ENCODE measurements around the gene EIF5A2.
"Not testable (repeated sequence)": the region's sequence is repeated elsewhere in the genome, so short reads cannot be mapped to it uniquely, and the experiment has no call there.

Gene EIF5A2

DNA sequence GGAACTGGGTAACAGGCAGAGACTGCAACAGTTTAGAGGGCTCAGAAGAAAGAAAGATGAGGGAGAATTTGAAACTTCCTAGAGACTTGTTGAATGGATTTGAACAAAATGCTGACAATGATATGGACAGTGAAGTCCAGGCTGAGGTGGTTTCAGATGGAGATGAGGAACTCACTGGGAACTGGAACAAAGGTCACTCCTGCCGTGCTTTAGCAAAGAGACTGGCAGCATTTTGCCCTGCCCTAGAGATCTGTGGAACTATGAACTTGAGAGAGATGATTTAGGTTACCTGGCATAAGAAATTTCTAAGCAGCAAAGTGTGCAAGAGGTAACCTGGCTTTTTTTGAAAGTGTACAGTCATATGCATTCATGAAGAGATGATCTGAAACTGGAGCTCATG, 11.7 kb downstream of the EIF5A2 start:
- DNase-seq (ENCODE audit: low spot score) = no peak

DNA sequence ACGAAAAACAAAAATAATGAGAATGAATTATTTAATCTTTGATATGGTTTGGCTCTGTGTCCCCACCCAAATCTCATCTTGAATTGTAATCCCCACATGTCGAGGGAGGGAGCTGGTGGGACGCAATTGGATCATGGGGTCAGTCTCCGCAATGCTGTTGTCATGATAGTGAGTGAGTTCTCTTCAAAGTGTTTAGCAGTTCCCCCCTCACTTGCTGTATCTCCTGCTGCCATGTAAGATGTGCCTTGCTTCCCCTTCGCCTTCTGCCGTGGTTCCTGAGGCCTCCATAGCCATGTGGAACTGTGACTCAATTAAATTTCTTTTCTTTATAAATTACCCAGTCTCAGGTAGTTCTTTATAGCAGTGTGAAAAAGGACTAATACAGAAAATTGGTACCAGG, 12.1 kb downstream of the EIF5A2 start:
- DNase-seq (ENCODE audit: low spot score) = not testable (repeated sequence)

DNA sequence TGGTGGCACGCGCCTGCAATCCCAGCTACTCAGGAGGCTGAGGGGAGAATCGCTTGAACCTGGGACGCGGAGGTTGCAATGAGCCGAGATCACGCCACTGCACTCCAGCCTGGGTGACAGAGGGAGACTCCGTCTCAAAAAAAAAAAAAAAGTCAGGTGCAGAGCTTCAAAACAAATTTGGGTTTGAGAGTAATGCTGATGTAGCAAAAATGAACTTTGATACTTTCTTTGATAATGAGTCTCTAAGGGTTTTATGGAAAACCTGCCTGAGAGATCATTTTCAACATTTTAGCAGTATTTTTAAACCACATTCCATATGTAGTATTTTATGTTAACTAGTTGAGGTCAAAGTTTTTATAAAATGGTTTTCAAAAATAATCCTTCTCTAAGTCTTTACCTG, 14.5 kb downstream of the EIF5A2 start:
- no peak for DNase-seq (ENCODE audit: low spot score)

DNA sequence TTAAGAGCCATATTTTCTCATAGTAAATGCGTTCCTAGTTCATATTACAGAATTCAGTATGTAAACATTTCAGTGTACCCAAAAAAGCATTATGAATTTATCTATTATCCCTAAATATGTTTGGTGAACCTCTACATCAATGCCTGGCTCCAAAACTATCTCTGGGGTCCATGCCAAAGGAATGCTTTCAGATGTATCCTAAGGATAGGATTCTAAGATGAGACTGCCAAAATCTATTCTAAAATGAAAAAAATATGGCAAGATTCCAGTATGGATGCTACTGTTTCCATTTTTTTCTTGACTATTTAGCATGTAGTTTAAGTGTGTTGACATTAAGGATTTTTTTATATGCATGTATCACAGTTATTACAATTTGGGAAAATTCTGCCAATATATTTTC, 18.8 kb downstream of the EIF5A2 start:
- no peak for DNase-seq (ENCODE audit: low spot score)

DNA sequence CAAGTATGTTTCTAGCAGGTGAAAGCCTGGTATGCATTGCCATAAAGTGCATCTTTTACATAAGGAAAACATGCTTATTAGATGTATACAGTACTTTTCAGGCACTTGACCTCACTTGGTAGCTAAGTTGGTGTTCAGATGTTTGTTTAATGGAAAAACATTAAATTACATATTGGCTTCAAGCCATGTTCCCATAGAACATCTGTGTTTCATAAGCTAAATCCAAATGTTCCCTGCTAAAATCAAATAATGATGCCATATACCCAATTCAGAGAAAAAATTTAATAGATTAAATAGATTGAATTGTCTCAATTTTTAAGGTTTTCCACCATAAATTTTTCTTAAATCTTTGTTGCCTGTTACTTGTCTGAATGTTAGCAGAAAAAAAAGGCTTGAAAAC, 19.3 kb downstream of the EIF5A2 start:
- DNase-seq (ENCODE audit: low spot score) = no peak

DNA sequence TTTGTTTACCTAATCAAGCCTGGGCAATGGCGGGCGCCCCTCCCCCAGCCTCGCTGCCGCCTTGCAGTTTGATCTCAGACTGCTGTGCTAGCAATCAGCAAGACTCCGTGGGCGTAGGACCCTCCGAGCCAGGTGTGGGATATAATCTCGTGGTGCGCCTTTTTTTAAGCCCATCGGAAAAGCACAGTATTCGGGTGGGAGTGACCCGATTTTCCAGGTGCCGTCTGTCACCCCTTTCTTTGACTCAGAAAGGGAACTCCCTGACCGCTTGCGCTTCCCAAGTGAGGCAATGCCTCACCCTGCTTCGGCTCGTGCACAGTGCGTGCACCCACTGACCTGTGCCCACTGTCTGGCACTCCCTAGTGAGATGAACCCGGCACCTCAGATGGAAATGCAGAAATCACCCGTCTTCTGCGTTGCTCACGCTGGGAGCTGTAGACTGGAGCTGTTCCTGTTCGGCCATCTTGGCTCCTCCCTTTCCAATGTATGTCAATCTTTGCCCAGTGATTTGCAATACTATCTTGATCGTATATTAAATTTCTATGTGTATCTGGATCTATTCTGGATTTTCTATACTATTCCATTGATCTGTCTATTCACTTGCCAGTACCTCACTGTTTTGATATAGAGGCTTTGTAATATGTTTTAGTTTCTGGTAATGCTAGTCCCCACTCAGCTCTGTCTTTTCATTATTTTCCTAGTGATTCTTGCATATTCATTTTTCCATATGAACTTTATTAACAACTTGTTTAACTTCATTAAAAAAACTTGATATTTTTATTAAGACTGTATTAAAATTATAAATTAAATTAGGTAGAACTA, 24.1 kb downstream of the EIF5A2 start:
- not testable (repeated sequence) for DNase-seq (ENCODE audit: low spot score)

DNA sequence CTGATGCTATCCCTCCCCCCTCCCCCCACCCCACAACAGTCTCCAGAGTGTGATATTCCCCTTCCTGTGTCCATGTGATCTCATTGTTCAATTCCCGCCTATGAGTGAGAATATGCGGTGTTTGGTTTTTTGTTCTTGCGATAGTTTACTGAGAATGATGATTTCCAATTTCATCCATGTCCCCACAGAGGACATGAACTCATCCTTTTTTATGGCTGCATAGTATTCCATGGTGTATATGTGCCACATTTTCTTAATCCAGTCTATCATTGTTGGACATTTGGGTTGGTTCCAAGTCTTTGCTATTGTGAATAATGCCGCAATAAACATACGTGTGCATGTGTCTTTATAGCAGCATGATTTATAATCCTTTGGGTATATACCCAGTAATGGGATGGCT, 29.7 kb downstream of the EIF5A2 start:
- DNase-seq (ENCODE audit: low spot score) = not testable (repeated sequence)

DNA sequence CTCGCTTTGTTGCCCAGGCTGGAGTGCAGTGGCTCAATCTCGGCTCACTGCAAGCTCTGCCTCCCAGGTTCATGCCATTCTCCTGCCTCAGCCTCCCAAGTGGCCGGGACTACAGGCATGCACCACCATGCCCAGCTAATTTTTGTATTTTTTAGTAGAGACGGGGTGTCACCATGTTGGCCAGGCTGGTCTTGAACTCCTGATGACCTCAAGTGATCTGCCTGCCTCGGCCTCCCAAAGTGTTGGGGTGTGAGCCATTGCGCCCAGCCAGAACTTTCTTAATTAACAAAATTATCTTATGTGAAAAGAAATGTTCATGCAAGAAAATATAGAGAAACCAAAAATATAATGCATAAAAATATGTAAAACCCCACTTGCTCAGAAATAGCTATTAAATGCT, 31.1 kb downstream of the EIF5A2 start:
- DNase-seq (ENCODE audit: low spot score) = not testable (repeated sequence)

DNA sequence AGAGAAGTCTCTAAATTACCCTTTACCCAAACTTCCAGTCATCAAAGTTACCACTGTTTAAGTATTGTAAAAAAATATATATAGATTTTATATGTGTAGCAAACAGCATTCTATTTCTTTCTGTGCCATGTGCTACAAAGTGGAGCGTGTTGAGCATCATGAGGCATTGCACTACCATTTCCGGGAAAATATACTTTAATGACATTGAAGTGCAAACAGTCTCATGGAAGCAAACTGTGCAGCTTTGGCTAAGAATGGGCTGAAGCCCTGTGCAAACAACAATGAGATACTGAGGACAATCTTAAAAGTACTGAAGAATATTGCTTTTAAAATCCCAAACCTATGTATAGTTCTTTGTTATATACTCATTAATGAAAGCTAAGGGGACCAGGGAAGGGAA, 31.9 kb downstream of the EIF5A2 start:
- DNase-seq (ENCODE audit: low spot score) = no peak

DNA sequence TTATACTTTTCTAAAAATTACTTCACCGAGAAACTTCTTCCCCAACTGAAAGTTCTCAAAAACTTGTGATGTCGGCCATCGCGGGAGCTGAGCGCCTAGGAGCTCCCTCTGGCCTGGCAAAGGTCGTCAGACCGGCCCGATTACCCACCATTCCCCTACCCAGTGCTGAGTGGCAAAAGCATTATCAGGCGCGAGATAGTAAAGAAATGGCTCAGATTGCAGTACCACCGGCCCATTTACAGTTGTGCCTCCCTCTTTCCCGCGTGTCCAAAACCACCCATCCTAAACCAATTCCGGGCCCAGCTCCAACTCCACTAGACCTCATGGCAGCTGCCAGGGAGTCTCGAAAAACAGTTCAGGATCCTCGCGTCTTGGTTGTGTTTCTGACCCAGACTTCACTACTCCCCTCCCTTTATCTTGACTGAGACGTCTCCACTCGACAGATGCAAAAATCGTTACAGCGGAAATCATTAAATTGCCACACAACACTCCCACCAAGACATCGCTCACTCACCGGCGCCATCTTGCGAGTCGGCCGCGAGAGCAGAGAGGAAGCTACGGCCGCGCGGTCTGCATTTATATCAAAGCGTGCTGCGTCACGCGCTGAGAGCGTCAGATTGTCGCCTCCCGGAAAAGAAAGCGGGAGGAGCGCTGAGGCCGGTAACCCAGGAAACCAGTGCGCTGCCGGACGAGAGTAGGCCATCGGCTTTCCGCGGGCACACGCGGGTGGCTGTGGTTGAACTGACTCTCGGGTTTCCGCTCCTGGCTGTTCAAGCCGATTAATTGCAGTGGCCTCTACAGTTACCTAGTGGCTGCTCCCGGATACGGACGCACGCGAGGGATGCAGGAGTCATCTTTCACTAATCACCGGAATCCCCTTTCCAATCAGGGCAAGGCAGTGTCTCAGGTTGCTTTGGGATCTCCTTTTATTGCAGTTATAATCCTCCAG, 38.5 kb downstream of the EIF5A2 start, which contains the start of gene RPL22L1:
RPL22L1 (minus strand) TSS at position 551 of the 949 bp plus-strand sequence; CDS start at position 523, 28 bp downstream.
- peak; percentile 98 for DNase-seq (ENCODE audit: low spot score)

DNA sequence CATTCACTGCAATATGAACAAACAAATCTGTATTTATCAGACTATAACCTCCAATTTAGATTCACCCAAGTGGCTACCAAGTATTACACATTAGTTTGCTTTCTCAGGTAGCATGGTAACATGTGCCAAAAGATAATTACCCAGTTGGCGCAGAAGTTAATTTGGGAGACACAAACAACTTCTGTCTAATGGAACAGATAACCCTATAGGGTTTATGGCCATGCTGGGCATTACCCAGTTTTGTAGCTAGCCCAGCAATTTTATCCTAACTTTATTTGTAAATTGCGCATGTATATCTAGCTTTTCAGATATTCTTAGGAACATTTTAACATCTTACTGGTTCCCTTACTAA, 39.2 kb downstream of the EIF5A2 start:
- DNase-seq (ENCODE audit: low spot score) = peak; percentile 20

DNA sequence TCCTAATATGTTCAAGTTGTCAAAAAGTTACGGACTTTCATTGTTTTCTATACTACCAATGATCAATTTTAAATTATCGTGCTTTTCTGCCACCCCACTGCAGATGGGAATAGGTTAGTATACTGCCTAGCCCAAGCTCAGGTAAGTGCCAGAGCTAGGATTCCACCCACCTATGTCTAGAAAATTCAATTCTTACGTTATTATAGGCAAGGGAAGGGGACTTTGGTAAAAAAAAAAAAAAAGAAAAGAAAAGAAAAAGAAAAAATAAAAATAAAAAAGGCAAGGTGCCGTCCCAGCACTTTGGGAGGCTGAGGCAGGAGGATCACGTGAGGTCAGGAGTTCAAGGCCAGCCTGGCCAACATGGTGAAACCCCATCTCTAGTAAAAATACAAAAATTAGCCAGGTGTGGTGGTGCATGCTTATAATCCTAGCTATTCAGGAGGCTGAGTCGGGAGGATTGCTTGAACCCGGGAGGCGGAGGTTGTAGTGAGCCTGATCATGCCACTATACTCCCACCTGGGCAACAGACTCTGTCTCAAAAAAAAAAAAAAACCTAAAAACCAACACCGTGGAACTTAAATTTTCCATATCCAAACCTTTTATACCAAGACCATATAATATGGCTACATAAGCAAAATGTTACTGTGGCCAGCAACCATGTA, 39.7 kb downstream of the EIF5A2 start:
- no peak for DNase-seq (ENCODE audit: low spot score)

DNA sequence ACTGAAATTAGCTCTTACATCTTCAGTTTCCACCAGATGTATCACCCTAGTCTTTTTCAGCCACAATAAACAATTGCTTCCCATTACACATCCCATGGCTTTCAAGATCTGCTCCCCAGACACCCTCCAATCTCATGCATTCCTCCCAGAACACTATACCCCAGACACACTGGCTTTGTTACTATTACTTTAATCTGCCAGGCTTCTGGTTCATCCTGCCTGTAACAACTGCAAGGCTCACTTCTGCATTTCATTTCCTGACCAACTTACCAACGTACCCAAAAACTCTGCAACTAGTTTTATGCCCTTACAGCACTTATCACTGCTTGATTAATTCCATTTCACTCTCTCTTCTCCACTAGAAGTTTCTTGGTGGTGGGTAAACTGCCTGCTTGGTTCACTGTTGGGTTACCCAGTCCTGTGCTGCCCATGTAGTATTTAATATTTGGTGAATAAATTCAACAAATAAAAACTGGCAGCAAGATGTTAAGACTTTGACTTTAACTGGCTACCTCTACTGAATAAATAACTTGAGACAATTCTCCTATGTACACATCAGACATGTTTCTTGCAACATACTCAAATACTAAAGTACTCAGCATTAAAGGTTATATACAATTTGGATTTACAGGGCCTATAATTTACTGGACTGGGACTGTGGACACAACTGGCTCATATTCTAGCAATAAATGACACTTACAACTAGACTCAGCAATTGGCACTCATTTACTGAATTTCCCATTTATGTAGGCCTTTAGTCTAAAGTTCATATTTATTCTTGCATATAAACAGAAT, 41.1 kb downstream of the EIF5A2 start:
- peak; percentile 1 for DNase-seq (ENCODE audit: low spot score)

DNA sequence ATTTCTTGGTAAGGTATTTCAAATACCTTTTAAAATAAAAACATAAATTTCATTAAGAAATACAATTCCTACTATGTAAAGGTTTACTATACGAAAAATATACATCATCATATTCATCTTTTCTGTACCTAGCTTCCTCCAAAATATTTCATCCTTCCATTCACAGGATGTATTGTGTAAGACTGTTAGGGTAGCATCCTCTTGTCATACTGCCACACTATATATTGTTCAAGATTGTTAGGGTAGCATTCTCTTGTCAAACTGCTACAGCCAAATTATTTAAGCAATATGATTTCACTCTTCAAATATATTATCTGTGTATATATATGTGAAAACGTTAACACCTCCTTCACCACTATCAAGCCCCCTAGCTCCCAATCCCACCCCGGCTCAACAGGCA, 41.9 kb downstream of the EIF5A2 start:
- DNase-seq (ENCODE audit: low spot score) = no peak

DNA sequence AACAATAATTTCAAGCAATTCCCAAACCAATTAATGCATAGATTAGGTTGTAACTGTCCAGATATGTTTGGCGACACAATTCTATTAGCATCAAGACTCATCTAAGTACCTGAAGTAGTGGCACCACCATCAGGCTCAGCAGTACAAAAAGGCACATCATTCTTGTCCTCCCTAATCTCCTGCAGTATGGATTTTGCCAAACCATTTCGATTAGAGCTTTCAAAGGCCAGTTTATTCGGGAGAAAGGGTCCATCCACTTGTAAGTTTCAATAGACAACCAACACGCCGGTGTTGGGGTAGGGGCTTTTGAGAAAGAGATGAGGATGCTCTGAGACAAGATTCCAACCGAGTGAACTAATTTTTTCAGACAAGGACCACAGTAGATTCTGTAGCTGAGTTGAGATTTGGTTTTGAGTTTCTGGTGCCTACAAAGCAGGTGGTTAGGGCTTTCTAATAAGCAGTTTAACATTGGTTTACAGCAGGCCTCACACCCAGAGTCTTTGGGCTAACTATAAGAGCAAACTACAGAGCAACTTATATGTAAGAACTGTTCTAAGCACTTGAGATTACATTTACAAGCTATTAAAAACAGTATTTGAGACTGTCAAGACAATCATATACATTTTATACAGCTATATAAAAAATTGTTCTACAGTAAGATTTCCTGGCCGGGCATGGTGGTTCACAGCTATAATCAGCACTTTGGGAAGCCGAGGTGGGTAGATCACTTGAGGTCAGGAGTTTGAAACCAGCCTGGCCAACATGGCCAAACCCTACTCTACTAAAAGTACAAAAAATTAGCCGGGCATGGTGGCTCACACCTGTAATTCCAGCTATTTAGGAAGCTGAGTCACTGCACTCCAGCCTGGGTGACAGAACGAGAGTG, 43.0 kb downstream of the EIF5A2 start:
- peak; percentile 24 for DNase-seq (ENCODE audit: low spot score)

DNA sequence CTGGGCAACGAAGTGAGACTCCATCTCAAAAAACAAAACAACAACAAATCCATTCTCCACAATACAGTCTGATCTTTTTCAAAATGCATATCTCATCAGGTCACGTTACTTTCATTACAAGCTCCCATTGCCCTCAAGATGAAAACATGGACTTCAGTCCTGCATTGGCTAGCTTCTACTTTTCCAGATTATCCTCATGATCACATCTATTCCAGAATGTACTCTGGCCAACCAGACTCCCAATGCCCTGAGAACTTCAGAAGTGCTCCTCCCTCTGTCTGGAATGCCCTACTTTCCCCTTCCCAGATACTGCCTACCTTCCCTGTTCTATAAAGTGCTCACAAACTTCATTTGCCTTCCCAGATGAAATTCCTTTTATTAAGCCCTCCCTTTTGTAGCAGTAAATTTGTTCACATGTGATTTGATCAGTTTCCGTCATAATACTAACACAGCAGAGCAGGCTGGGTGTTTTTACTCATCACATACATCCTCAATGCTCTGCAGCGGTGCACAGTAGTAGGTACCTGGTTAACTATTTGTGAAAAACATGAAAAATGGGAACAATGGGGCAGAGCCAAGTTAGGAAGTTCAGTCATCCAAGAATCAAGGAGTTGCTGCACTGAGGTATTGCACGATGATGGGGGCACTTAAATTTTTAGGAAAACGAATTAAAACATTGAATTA, 43.8 kb downstream of the EIF5A2 start:
- no peak for DNase-seq (ENCODE audit: low spot score)

DNA sequence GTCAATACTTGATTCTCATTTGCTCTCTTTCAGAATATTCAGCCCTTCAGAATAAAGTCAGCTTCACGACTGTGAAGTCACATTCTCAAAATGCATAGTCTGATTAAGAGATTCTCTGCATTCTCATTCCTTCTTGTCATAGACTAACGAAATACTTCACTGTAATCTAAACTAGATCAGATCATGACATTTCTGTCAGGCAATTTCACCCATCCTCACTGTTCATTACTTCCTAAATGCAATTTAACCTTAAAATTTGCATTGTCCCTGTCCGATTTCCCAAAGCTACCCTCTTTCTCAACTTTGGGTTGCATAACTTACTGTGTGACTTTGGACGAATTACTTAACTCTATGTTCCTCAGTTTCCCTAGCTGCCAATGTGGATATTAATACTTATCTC, 44.6 kb downstream of the EIF5A2 start:
- no peak for DNase-seq (ENCODE audit: low spot score)

DNA sequence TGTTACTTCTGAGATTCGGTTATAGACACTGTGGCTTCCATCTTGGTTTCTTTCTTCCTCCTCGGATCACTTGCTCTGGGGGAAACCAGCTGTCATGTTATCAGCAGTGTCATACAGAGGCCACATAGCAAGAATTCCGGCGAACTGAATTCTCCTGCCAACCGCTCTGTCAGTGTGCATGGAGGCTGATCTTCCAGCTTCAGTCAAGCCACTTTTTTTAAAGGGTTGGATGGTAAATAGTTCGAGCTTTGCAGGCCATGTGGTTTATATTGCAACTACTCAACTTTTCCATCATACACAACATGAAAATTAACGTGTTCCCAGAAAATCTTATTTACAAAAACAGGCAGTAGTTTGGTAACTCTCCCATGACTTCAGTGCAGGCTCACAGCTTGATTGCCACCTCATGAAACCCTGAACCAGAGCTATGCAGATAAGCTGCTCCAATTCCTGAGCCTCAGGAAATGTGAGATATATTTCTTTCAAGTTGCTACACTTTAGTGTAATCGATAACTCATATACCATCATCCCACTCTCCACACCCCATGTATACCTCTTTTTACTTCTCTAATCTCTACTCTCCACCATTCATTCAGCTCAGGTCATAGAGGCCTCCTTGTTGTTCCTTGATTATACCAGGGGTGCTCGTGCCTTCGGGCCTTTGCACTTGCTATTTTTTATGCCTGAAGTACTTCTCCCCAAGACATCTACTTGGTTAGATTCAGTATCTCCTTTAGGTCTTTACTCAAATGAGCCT, 45.6 kb downstream of the EIF5A2 start:
- peak; percentile 2 for DNase-seq (ENCODE audit: low spot score)

DNA sequence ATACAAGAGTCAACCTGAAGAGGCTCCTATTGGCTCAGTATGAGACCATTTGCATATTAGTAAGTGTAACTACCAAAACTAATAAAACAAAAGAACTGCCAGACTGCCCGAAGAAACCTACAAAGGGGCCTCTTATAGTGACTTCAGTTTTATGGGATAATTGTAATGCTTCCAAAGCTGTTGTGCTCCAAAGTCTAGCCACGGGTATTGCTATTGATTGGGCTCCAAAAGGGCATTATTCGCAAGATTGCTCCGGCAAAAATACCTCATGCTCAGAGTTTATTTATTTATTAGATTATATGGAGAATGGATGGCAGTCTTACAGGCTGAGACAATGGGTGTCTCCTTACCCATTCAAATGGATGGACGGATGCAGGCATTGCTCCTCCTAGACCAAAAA, 49.8 kb downstream of the EIF5A2 start:
- no peak for DNase-seq (ENCODE audit: low spot score)
